Fibroblast of lung (primary cell): ENCODE data around the gene TLX1. TPM values are rescaled to one million over a fixed set of nuclear protein-coding genes. Genes with fewer than 3 reads are reported as not detected.

Source experiments
- DNase-seq, 2 donors: peaks; one replicate each; pipeline versions ENCODE4 v3.0.0 to v3.0.0-alpha.2; 2010; ENCODE audit warnings: low read depth in 2 of 2
- H2AFZ ChIP-seq: 2 replicates; pipeline ENCODE4 v1.5.1; 2012; ENCODE audit warnings: low read length, control low read depth, inconsistent platforms
- H3K27ac ChIP-seq: 2 replicates; pipeline ENCODE4 v1.5.1; 2011; ENCODE audit warnings: low read length, control low read depth; ENCODE audit not compliant: insufficient read depth
- H3K27me3 ChIP-seq: 2 replicates; pipeline ENCODE4 v1.5.1; 2011; ENCODE audit warnings: mild to moderate bottlenecking, low read length; ENCODE audit not compliant: control insufficient read depth, insufficient read depth
- H3K36me3 ChIP-seq: 2 replicates; pipeline ENCODE4 v1.5.1; 2011; ENCODE audit warnings: low read length; ENCODE audit not compliant: control insufficient read depth, insufficient read depth
- H3K4me1 ChIP-seq: 2 replicates; pipeline ENCODE4 v1.5.1; 2011; ENCODE audit warnings: low read length; ENCODE audit not compliant: control insufficient read depth, insufficient read depth; ENCODE audit errors: extremely low read depth
- H3K4me2 ChIP-seq: 2 replicates; pipeline ENCODE4 v1.5.1; 2011; ENCODE audit warnings: low read length, control low read depth; ENCODE audit not compliant: insufficient read depth; ENCODE audit errors: extremely low read depth
- H3K4me3 ChIP-seq, 4 experiments: fragments of 200-600 bp in 1 of 4; sonication (generic) in 1 of 4; replicated peaks in 1 of 4; 2 replicates each; pipeline ENCODE4 v1.5.1; 2011 to 2016; ENCODE audit warnings: low read length in 4 of 4, low read depth in 3 of 4, mild to moderate bottlenecking in 3 of 4, control low read depth in 2 of 4, inconsistent platforms in 1 of 4, mixed read lengths in 1 of 4; ENCODE audit not compliant: insufficient read depth in 1 of 4; ENCODE audit errors: control extremely low read depth in 1 of 4
- H3K79me2 ChIP-seq: 2 replicates; pipeline ENCODE4 v1.5.1; 2012; ENCODE audit warnings: mild to moderate bottlenecking, low read length, inconsistent platforms; ENCODE audit not compliant: control insufficient read depth, insufficient read depth
- H3K9ac ChIP-seq: 2 replicates; pipeline ENCODE4 v1.5.1; 2011; ENCODE audit warnings: mild to moderate bottlenecking, low read length, control low read depth; ENCODE audit not compliant: insufficient read depth
- H3K9me3 ChIP-seq: 2 replicates; pipeline ENCODE4 v1.5.1; 2012; ENCODE audit warnings: low read depth, low read length; ENCODE audit not compliant: control insufficient read depth, insufficient read depth
- H4K20me1 ChIP-seq: 2 replicates; pipeline ENCODE4 v1.5.1; 2011; ENCODE audit warnings: low read length; ENCODE audit not compliant: control insufficient read depth, insufficient read depth; ENCODE audit errors: extremely low read depth
- CTCF ChIP-seq, 2 donors: IDR thresholded peaks in 1 of 2; conservative IDR thresholded peaks in 1 of 2; 1 replicate in 1 of 2; 2 replicates in 1 of 2; pipeline ENCODE4 v1.5.1; 2011 to 2012; ENCODE audit warnings: low read length in 2 of 2, control low read depth in 1 of 2, inconsistent platforms in 1 of 2, low read depth in 1 of 2, mild to moderate bottlenecking in 1 of 2
- EZH2 ChIP-seq: IDR thresholded peaks from 2 replicates; pipeline ENCODE4 v1.5.1; 2012; ENCODE audit warnings: low read length, control low read depth, mild to moderate bottlenecking; ENCODE audit errors: missing control alignments
- polyA plus RNA-seq, 2 donors: library from polyadenylated mRNA; depleted of rRNA in 1 of 2; stranded (reverse) in 1 of 2; unstranded in 1 of 2; fragments of >200 nt; gene quantifications; 2 replicates each; pipeline ENCODE4 v1.2.1, GENCODE V29; 2011 to 2012; ENCODE audit warnings: missing spikeins in 1 of 2
- total RNA-seq: library from RNA; depleted of rRNA; stranded (reverse); fragments of >200 nt; gene quantifications from 2 replicates; pipeline ENCODE4 v1.2.1, GENCODE V29; 2014

Gene TLX1
- total and polyA plus RNA-seq, 2 donors (not counting 1 experiment from before 2014, with no cell fraction given), result not detected

GRCh38 chr10:101144053-101144452 lies 13.0 kb downstream of the TLX1 start:
- no peak overlapping the region for H3K4me2 ChIP-seq
- peaks cover 80% of the 10 kb centered on the region for H3K27me3 ChIP-seq
- H3K79me2 ChIP-seq, result no peaks in the 10 kb centered on the region
- H3K27ac ChIP-seq, result no peak overlapping the region
- H3K9me3 ChIP-seq, result no peaks in the 10 kb centered on the region
- no peak overlapping the region for H3K4me3 ChIP-seq
- DNase-seq, result no peak
- no peaks in the 10 kb centered on the region for H3K36me3 ChIP-seq
- H2AFZ ChIP-seq, result no peak overlapping the region
- peaks cover 3% of the 10 kb centered on the region for H3K4me1 ChIP-seq
- H3K9ac ChIP-seq, result no peak overlapping the region
- TF ChIP-seq CTCF (conservative IDR thresholded peaks at IDR 0.05 in 1 of 2, IDR thresholded peaks at IDR 0.05 in 1 of 2; ENCODE audit: low read depth in 1 of 2, low read length in 2 of 2), result no peak
- no peak for TF ChIP-seq EZH2
- no peaks in the 10 kb centered on the region for H4K20me1 ChIP-seq

GRCh38 chr10:101145145-101145544 lies 14.0 kb downstream of the TLX1 start:
- H3K36me3 ChIP-seq, result no peaks in the 10 kb centered on the region
- TF ChIP-seq EZH2 (no peak), CTCF (conservative IDR thresholded peaks at IDR 0.05 in 1 of 2, IDR thresholded peaks at IDR 0.05 in 1 of 2; ENCODE audit: low read depth in 1 of 2, low read length in 2 of 2) (no peak)
- H4K20me1 ChIP-seq, result no peaks in the 10 kb centered on the region
- no peaks in the 10 kb centered on the region for H3K9me3 ChIP-seq
- no peak overlapping the region for H3K4me2 ChIP-seq
- H3K9ac ChIP-seq, result no peak overlapping the region
- H3K27ac ChIP-seq, result no peak overlapping the region
- no peak for DNase-seq
- no peak overlapping the region for H3K4me3 ChIP-seq
- H2AFZ ChIP-seq, result no peak overlapping the region
- peaks cover 3% of the 10 kb centered on the region for H3K4me1 ChIP-seq
- no peaks in the 10 kb centered on the region for H3K79me2 ChIP-seq
- H3K27me3 ChIP-seq, result peaks cover 80% of the 10 kb centered on the region

GRCh38 chr10:101145750-101146391 lies 14.8 kb downstream of the TLX1 start:
- Histone ChIP-seq H3K36me3 (no peaks in the 10 kb centered on the region), H3K27ac (no peak overlapping the region), H4K20me1 (no peaks in the 10 kb centered on the region), H3K4me3 (no peak overlapping the region), H3K4me2 (no peak overlapping the region), H3K79me2 (no peaks in the 10 kb centered on the region), H2AFZ (no peak overlapping the region), H3K9ac (no peak overlapping the region), H3K4me1 (peaks cover 3% of the 10 kb centered on the region), H3K27me3 (peaks cover 73% of the 10 kb centered on the region), H3K9me3 (no peaks in the 10 kb centered on the region)
- peak; percentile 20 for TF ChIP-seq EZH2
- TF ChIP-seq CTCF (conservative IDR thresholded peaks at IDR 0.05 in 1 of 2, IDR thresholded peaks at IDR 0.05 in 1 of 2; ENCODE audit: low read depth in 1 of 2, low read length in 2 of 2), result no peak
- no peak for DNase-seq
